GM12875 (cell line): Measurements from ENCODE around the gene RTN4R.

ENCODE experiments used
- H3K4me3 ChIP-seq: one replicate; pipeline ENCODE4 v1.5.1; 2011; ENCODE audit warnings: low read depth, low read length, control low read depth
- TF ChIP-seq, protein P1 (sequence below): IDR thresholded peaks from 2 replicates; pipeline ENCODE4 v1.5.1; 2011; ENCODE audit warnings: low read depth, mild to moderate bottlenecking, control low read depth, inconsistent platforms, low read length, moderate library complexity, borderline replicate concordance; ENCODE audit not compliant: insufficient read depth

Gene RTN4R

DNA sequence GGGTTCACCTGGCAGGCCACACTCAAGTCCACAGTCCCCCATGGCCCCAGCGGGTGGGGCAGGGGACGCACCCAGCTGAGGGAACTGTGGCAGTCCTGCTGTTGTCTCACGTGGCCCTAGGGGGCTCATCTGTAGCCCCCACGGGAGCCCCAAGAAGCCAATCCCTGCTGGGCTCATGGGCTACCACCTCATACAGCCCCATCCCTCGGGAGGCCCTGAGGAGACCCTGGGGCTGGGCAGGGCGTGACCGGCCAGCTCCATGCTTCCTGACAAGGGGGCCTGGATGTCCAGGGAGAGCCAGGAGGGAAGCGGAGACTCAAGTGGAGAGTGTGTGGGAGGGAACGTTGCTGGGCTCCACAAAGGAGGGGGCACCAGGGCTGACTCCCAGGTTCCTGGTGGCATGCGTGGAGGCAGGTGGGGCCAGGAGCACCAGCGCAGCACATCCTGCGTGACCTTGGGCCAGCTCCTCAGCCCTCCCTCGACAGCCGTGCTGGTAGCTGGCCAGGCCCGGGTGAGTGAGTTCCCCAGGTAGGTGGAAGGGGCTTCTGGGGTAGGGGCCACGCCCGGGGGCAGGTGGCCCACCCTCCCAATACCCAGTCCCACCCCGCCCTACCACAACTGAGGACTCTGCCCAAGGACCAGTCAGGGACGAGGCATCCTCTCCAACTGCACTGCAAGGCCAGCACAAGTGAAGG, 7.9 kb downstream of the RTN4R start:
- TF ChIP-seq, protein P1, sequence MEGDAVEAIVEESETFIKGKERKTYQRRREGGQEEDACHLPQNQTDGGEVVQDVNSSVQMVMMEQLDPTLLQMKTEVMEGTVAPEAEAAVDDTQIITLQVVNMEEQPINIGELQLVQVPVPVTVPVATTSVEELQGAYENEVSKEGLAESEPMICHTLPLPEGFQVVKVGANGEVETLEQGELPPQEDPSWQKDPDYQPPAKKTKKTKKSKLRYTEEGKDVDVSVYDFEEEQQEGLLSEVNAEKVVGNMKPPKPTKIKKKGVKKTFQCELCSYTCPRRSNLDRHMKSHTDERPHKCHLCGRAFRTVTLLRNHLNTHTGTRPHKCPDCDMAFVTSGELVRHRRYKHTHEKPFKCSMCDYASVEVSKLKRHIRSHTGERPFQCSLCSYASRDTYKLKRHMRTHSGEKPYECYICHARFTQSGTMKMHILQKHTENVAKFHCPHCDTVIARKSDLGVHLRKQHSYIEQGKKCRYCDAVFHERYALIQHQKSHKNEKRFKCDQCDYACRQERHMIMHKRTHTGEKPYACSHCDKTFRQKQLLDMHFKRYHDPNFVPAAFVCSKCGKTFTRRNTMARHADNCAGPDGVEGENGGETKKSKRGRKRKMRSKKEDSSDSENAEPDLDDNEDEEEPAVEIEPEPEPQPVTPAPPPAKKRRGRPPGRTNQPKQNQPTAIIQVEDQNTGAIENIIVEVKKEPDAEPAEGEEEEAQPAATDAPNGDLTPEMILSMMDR, result no peak
- H3K4me3 ChIP-seq, result no peak overlapping the region

DNA sequence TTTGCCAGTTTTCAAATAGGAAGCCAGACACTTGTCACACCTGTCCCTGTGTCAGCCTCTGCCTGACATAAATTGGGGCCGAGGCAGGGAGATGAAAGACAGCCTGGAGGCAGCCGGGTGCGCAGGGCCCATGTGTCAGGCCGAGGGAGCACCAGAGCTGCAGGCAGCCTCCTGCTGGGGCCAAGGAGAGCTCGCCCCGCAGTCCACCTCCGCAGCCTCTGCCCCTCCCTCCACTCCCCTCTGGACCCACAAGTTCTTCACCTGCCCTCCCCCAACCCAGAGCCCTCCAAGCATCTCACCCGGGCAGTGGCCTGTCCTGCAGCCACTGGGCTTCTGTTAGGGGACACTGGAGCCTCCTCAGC, 8.8 kb downstream of the RTN4R start:
- H3K4me3 ChIP-seq, result no peak overlapping the region
- TF ChIP-seq, protein P1, result no peak

DNA sequence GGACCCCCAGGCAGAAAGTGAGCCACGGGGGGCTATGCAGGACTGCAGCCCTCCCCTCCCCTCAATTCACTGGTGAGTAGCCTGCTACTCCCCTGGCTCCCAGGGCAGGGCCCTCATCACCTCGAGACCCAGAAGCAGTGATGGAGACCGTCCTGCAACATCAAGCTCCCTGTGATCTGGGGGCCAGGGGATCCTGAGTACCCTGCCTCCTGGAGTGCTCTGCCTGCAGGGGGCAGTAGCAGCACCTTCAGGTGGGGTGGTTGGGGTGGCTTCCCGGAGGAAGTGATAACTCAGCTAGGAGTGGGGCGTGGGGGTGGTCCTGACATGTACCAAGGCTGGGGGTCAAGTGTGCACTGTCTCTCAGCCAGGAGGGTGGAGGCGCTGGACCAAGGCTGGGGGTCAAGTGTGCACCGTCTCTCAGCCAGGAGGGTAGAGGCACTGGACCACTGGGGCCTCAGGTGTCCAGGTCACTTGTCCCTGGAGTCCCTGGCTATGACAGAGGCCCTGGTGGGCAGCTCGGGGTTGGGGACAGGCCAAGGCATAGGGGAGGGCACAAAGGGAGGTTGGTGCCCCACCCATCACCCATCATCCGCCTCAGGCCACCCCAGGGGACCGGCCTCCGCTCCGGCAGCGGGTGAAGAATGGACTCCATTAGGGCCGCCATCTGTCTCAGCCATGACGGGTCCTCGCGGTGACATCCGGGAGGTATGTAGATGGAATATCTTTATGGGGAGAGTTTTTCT, 9.4 kb downstream of the RTN4R start:
- TF ChIP-seq, protein P1, result peak; percentile 71
- H3K4me3 ChIP-seq, result no peak overlapping the region

DNA sequence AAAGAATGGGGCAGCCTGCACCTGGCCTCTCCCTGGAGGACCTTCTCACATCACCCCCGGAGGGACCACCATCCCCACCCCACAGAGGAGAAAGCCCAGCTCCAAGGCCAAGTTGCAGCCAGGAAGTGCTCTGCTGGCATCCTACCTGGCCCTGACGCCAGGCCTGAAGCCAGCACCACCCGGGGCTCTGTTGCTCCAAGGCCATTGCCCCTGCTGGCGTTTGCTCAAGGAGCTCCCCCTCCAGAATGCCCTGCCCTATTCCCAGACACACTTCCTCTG, 10.2 kb downstream of the RTN4R start:
- H3K4me3 ChIP-seq, result no peak overlapping the region
- TF ChIP-seq, protein P1, result no peak

DNA sequence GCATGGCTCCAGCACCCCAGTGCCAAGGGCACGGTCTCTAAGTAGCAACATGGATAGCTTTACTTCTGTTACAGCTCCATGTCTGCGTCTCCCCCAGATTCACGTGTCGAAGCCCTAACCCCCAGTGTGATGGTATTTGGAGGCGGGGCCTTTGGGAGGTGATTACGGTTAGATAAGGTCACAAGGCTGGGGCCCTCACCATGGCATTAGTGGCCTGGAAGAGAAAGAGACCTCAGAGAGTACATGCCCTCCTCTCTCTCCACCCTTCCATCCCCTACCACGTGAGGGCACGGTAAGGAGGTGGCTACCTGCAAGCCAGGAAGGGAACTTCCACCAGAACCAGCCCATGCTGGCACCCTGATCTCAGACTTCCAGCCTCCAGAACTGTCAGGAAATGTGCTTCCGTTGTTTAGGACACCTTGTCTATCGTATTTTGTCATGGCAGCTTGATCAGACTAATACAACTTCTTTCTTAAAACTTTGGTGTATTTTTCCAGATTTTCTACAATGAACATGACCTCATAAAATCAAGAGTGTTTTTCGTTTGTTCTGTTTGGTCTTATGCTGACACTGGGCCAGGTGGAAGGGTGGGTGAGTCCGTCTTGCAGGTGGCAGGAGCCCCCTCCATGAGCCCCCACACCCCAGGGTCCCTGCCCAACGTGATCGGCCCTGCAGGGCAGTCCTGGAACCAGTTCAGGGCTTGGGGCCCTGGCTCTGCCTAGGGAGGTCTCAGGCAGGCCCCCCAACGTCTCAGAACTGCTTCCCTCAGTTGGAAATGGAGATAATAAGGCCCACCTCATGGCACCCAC, 10.7 kb downstream of the RTN4R start:
- no peak overlapping the region for H3K4me3 ChIP-seq
- TF ChIP-seq, protein P1, result no peak

DNA sequence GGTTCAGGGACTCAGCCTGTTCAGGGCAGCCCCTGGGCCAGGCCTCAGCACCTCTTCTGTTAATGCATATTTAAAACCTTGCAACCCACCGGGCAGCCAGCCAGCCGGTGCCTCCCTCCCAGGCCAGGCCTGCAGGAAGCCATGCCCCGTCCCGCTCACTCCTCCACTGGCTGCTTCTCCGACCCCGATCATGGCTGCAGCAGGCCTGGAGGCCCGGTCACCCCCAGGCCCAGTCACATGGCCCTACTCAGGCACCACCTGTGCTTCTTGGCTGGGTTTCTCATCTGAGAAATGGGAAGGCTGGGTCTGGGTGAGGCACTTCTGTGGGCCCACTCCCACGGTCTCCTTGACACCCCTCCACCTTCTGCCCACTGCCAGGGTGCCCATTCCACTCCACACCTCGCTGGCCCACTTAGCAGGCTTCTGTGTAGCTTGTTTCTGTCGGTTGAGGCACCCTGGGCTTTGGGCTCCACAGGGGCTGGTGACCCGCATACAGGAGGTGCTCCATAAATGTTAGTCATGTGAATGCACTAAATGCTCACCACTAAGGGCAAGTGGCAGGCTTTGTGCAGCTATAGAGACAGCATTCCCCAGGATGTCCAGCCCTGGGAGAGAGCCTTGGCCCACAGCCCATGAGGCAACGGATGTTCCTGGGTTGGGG, 11.4 kb downstream of the RTN4R start:
- H3K4me3 ChIP-seq, result no peak overlapping the region
- TF ChIP-seq, protein P1, result no peak
